Raji (cell line): Measurements from ENCODE around the gene CAT.
A peak's percentile ranks its signal among the peaks of the same experiment; 100 is the strongest.

Source experiments
- POLR2A ChIP-seq: IDR thresholded peaks from 2 replicates; pipeline ENCODE4 v1.6.1; 2011; ENCODE audit warnings: low read depth, low read length, control low read depth; ENCODE audit not compliant: insufficient read depth

CAT gene

DNA sequence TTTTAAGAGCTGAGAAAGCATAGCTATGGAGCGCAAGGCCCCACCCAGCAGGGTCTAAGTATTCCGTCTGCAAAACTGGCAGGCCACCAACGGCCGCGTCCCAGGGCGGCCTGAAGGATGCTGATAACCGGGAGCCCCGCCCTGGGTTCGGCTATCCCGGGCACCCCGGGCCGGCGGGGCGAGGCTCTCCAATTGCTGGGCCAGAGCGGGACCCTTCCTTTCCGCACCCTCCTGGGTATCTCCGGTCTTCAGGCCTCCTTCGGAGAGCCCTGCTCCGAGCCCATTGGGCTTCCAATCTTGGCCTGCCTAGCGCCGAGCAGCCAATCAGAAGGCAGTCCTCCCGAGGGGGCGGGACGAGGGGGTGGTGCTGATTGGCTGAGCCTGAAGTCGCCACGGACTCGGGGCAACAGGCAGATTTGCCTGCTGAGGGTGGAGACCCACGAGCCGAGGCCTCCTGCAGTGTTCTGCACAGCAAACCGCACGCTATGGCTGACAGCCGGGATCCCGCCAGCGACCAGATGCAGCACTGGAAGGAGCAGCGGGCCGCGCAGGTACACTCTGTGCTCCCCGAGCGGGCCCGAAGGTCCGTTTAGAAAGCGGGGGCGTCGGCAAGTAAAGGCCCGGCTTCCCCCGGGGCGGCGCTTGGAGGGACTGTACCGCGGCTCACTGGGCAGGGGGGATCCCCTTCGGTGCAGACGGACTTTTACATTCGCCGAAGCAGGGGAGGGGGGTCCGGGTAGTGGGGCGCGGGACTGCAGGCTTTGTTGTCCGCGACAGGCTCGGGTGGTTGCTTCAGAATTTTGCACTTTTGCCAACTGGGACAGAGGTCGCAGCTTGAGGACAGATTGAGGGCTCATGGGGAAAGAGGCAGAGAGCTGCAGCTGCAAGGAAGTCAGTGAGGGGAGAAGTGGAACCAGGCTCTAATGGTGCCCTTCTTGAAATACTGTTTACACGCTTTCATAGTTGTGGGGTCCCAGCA lies at the start of gene CAT:
Gene CAT (plus strand): TSS at position 406 of the 979 bp plus-strand sequence. CDS start 80 bp downstream, at position 486.
- peak; percentile 91 for TF ChIP-seq POLR2A

DNA sequence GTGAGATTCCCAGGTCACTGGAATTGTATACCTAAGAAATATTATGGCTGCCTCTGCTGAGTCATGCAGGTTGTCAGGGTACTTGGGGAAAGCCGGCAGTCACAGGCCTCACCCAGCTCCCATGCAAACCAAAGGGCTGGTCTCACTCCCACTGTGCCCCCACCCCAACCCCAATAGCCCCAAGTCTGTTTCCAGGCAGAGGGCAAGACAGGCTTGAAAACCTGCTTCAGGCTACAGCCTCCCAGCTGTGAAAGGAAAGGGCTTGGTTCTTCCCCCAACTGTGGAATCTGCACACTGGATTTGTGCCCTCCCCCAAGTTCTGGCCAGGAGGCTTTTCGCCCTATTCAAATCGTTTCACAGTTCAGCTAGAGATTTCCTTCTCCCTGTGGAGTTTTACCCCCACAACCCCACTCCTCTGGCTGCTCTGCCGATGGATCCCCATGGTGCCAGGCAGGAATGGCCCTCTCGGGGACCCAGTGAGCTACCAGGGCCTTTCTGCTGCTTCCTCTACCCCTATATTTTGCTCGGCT lies 43.9 kb upstream of the CAT start:
- TF ChIP-seq POLR2A = no peak

DNA sequence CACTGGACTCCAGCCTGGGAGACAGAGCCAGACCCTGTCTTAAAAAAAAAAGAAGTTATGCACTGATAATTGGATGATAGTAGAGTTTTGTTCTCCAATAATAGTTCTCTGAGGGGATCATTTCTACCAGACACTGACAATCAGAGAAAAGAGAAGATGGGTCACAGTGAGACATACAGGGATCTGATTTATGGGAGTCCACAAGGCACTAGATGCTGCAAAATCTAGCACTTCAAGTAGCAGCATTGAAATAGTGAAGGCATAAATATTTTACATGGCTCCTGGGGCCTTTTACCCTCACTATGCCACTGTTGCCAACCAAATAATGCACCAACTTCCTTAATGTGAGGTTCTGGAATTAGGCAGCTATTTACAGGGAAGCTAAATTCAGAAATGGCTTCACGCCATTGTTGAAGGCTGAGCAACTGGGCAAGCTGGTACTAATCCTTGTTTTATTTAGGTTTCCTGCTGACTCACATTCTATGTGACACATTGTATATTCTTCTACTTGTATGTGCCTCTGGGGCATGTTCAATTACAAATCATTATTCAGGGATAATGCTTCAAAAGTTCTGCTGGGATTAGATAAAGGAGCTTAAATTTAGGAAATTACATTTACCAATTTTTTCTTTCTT lies 42.7 kb upstream of the CAT start:
- no peak for TF ChIP-seq POLR2A

DNA sequence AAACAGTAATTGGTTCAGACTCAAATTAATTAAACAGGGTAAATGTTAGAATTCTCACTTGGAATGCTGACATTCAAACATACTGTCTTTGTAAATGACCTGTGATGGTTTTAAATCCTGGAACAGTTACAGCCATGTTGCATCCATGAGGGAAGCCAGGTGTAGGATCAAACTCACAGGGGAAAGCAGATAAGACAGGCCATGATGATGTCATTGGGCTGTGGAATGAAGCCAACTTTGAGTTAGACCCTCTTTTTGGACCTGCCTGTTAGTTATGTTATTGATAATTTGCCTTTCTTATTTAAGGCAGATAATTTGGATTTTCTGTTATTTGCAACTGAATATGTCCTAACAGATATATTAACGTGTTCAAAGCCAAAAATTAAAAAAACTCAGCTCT lies 41.6 kb upstream of the CAT start:
- TF ChIP-seq POLR2A = no peak

DNA sequence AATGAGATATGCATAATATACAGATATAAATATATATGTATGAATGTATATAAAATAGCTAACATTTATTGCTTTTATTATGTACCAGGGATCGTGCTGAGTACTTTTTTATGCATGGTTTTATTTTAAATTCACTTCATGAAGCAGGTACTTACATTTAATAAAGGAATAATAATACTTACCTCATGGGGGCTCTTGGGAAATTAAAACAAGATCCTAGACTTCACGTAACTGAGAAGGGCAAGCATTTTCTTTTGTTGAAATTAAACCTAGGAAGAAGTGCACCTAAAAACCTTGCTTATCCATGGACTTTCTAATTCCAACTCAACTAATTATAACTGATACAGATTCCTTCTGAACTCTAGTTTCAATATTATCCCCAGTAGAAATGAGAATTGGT lies 40.9 kb upstream of the CAT start:
- no peak for TF ChIP-seq POLR2A

DNA sequence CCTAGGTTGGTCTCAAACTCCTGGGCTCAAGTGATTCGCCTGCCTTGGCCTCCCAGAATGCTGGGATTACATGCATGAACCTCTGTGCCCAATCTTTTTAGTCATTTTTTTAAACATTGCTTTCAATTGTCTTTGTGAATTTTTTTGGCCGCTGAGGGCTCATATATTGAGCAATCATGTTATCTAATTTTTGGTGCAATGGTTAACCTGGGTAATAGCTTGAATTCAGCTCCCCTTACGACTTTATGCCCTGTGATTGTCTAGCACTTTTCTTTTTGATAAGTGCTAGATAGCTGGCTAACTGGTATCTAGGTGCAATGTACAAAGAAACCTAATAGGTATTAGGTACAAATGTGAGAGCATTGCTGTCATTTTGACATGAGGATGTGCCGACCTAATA lies 35.3 kb upstream of the CAT start:
- no peak for TF ChIP-seq POLR2A

DNA sequence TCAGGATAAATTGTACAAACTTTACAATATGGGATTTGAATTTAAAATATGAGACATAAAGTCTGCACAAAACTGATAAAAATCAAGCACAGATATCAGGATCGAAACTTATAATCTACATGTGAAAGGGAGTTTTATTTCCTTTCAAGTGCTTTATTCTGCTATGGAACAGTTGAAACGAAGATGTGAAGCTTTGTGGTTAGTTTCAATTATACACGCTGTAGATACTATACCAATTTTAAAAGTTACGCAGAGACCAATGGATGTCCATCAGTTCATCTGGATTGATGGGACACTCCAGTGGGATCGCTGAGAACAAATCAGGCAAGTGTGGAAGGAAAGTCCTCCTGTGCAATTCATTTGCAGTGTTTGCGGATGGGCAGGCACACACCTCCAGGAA lies 34.5 kb upstream of the CAT start:
- TF ChIP-seq POLR2A = no peak

DNA sequence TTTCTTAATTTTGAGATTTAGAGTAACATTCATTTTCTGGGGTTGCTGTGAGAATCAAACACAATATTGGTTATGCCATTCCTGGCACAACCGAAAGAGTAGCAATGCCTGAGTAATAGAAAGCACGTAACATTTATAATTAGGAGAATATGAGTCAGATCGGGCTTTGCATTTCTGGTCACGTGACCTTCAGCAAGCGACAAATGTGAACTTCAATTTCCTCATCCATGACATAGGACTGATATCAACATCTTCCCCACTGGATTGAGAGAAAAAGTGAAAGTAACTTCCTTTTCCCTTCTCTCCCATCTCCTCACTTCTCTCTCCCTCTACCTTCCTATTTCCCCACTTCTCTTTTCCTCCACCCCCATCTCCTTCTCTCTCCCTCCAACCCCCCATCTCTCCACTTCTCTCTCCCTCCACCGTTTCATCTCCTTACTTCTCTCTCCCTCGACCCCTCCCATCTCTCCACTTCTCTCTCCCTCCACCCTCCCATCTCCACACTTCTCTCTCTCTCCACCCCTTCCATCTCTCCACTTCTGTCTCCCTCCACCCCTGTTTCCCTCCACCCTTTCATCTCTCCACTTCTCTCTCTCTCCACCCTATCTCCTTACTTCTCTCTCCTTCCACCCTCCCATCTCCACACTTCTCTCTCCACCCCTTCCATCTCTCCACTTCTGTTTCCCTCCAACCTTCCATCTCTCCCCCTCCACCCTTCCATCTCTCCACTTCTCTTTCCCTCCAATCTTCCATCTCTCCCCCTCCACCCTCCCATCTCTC lies 33.5 kb upstream of the CAT start:
- TF ChIP-seq POLR2A = no peak

DNA sequence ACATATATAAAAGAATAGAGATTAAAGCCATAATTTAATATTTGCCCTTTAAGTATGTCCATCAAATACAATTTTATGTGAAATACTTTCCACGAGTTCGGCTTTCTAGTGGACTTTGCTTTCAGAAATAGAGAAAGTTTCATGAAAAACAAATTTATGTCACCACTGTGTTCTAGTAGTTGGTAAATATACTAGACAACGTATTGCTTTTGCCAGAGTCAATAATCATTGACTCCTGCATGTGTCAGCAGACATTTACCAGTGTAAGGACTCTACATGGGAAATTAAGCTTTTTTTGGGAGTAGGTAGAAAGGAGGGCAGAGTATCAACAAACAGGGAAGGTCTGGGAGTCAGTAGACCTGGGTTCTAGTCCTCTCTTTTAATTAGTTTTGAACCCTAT lies 32.3 kb upstream of the CAT start:
- no peak for TF ChIP-seq POLR2A

DNA sequence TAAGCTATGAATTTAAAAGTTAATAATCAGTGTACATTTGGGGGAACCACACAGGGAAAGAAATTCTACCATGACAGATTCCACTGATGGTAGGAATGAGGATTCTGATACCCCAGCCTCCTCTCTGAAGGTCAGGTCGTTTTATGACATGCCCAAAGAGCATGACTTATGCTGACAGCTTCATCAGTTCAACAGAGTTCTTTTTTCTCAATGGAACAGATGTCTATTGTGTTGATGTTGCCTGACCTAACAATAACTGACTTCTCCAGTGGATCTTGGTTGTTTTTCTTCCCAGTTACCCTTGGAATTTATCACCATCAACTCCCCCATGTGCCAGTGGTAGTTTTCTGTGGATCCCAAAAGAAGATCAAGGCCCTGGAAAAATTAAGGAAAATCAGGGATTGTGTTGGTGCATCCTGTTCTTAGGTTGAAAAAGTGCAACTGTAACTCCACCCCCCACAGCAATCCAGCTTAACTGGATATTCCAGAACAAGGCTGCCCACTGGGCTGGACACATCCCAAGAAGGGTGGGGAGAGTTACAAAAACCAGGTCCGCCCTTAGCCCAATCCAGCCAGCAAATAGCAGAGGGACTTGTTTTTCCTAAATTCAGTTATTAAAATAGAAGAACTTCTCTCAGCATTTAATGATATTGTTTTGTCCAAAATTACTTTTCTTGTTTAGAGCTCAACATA lies 31.5 kb upstream of the CAT start:
- no peak for TF ChIP-seq POLR2A

DNA sequence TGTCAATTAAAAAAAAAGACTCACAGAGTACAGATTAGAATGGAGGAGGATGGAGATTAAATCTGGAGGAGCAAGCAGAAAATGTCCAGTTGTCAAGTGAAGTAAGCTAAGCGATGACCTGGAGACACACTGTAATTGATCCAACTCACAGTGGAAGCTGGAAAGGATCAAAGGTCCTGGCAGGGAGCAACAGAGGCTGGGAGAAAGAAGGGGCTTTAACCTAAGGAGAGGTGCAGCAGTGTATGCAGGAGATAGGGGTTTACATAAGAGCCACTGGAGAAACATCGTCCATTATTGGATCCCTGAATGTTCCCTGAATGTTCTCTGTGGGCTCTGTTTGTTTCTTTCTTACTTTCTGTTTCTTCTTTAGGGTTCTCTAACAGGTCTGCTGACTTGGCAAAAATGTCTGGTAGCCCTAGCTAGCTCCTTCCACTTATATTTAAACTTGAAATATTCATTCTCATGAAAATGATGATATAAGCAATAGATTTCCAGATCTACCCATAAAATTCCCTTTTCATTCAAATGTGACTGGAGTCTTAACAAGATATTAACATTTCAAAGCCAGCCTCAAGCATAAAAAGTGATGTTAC lies 30.1 kb upstream of the CAT start:
- no peak for TF ChIP-seq POLR2A

DNA sequence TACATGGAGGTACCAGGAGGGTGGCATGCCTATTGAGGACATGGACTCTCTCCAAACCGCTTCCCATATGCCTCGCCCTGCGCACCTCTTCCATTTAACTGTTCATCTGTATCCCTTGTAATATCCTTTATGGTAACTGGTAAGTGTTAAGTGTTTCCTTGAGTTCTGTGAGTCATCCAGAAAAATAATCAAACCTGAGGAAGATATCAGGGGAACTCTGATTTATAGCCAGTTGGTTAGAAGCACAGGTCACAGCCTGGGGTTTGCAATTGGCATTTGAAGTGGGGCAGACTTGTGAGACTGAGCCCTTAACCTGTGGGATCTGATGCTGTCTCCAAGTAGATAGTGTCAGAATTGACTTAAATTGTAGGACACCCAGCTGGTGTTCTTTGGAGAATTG lies 27.6 kb upstream of the CAT start:
- no peak for TF ChIP-seq POLR2A

DNA sequence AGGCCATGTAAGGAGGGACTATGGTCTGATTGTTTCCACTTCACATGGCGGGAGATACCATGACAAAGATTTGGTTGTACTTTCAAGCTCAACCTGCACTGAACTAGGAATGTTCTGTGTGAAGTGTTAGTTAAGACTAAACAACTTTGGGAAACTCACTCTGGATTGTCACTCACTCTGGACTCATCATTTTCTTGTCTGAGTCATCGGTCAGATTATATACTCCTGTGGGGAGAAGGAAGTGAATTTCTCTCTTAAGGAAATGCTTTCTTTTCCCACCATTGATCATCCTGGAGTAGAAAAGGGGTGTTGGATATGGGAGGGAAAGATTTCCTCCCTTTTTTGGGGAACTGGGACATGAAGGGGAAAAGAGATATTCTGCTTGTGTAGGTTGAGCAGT lies 26.9 kb upstream of the CAT start:
- no peak for TF ChIP-seq POLR2A

DNA sequence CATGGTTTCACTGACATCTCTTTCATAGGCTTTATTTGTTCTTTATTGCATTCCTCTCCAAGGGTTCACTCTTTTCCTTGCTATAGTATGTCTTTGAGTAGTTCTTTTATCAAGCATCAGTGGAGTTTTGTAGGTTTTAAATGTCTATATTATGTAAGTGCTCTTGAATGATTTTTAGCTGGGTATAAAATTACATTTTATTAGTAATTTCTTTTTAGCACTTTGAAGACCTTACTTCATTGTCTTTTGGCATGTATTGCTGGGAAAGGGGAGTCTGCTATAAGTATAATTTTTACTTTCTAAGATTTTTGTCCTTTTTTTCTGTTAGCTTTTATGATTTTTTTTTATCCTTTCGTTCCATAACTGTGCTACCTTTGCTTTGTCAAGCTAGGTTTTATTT lies 25.5 kb upstream of the CAT start:
- no peak for TF ChIP-seq POLR2A

DNA sequence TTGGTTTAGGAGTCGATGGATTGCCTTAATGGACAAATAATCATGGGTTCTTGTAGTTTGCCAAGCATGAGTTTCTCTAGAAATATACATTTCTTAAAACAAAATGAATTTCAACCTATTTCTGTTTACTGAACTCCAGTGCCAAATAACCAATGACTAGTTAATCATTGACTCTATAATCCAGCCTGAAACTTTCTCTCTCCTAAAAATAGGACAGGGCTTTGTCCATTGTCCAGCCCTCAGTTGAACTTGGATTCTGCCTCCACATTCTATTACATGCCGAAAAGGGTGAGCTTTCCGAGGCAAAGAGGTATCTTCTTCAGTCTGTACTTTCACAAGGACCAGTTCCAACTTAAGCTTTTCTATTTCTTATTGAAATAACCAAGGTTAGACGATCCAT lies 23.2 kb upstream of the CAT start:
- TF ChIP-seq POLR2A = no peak

DNA sequence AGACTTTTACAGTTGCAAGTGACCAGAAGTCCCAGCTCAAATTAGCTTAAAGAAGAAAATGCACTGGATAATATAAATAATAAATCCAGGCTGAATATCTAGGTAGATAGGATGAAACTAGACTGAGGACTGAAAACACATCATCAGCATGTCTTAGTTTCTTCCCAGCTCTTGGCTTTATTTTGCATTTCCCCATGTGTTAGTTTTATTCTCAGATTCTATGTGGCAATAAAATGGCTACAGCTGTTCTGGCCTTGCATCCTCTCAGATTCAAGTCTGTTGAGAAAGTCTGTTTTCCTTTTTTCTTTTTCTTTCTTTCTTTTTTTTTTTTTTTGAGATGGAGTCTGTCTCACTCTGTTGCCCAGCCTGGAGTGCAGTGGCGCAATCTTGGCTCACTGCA lies 22.6 kb upstream of the CAT start:
- no peak for TF ChIP-seq POLR2A
